Femur (tissue), 1 donor: Measurements from ENCODE around the gene ACOXL.
"Not testable (repeated sequence)": the region's sequence is repeated elsewhere in the genome, so short reads cannot be mapped to it uniquely, and the experiment has no call there.

Experiments
- DNase-seq: peaks from one replicate; pipeline ENCODE4 v3.0.0-alpha.2; 2017

The ACOXL gene

GRCh38 chr2:110832740-110833139 lies 100.4 kb downstream of the ACOXL start:
- DNase-seq = no peak

GRCh38 chr2:110834134-110834827 lies 101.9 kb downstream of the ACOXL start:
- no peak for DNase-seq

- no peak for DNase-seq
These were observed 104.3 kb downstream of the ACOXL start for GRCh38 chr2:110836671-110837070.

GRCh38 chr2:110837446-110838409 lies 105.4 kb downstream of the ACOXL start:
- peak; percentile 46 for DNase-seq

- no peak for DNase-seq
These were observed 106.4 kb downstream of the ACOXL start for GRCh38 chr2:110838657-110839384.

DNA sequence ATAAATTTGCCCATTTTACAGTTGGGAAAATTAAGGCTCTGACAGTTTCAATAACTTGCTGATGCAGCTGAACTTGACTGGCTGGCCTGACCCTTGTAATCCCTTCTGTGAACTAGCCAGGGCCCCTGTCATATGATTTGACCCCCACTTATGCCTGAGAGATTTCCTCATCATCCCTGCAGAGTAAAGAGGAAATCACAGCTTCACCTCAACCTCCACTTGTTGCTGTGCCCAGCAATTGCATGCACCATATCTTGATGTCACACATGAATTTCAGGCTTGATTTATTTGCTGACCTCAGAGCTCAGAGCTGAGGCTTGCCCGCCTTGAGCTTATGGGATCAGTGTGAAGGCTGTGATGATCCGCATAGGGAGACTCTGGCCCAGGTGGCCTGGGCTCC lies 108.1 kb downstream of the ACOXL start:
- no peak for DNase-seq

DNA sequence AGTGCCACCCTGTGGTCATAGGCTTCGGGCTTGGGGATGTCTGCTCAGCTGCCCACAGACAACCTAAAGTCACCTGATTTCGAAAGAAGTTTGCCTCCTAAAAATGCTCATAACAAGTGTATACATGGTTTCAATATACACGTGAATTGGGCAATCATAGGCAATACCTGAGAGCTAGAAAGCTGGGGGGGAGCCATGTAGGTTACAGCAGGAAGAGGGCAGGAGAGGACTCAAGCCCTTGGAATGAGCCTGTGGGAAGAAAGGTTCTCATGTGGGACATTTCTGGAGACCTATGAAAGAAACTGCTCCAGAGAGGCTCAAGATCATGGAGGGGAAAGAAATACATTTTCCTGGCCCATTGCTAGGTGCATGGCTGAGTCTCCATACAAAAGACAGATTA lies 109.7 kb downstream of the ACOXL start:
- no peak for DNase-seq

DNA sequence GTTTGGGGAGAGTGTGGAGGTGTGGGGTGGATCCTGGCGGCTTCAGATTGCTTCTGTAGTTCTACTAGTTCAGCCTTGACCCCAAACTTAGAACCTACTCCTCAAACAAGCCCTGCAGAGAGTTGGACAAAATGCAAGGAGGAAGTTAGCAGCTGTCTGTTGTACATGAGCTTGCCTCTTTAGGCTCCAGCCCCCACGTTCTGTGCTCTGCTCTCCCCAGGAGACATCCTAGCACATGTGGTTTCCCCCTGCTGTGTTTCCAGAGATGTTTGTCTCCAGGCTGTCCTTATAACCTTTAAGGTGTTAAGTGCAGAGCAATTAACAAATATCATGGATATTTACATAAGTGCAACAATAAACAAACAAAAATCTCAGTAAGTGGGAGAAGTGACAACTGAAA lies 111.1 kb downstream of the ACOXL start:
- no peak for DNase-seq

GRCh38 chr2:110843959-110844510 lies 111.7 kb downstream of the ACOXL start:
- DNase-seq = no peak

DNA sequence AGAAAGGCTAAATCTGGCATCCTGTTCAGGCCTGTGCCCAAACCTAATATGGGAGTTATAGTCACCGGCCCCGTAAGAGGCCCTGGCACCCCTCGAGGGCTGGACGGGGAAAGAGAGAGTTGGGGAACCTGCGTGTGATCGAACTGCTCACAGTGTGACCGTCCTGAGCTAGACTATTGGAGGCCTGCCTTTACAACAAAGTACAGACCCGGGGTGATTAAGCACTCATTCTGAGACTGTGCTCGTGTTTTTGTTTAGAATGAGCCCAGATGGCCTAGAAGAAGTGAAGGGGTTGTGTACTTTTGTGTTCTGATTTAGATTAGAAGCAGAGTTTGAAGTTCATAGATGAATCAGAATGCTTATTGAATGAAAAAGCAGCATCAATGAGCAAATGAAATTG lies 115.3 kb downstream of the ACOXL start:
- DNase-seq = no peak

- DNase-seq = no peak
These were observed 115.7 kb downstream of the ACOXL start for GRCh38 chr2:110848071-110848470.

GRCh38 chr2:110848519-110849030 lies 116.2 kb downstream of the ACOXL start:
- no peak for DNase-seq

- no peak for DNase-seq
These were observed 119.2 kb downstream of the ACOXL start for GRCh38 chr2:110851531-110851930.

DNA sequence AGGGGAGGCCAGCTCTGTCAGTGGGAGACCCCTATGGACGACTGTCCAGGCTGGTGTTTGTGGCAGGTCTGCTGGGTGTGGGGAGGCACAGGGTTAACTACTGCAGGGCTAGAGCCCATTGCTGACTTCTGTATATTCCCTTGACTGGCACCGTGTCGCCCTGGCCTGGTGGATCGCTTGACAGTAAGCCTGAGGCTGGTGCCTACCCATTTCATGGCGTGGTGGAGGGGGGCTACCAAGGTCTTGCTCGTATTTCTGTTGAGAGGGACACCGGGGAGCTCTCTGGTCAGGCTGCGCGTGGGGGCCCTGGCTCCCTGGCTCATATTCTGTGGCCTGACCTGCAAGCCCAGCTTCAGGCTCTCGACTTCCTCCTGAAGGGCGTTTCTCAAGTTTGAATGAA lies 119.7 kb downstream of the ACOXL start:
- peak; percentile 5 for DNase-seq

DNA sequence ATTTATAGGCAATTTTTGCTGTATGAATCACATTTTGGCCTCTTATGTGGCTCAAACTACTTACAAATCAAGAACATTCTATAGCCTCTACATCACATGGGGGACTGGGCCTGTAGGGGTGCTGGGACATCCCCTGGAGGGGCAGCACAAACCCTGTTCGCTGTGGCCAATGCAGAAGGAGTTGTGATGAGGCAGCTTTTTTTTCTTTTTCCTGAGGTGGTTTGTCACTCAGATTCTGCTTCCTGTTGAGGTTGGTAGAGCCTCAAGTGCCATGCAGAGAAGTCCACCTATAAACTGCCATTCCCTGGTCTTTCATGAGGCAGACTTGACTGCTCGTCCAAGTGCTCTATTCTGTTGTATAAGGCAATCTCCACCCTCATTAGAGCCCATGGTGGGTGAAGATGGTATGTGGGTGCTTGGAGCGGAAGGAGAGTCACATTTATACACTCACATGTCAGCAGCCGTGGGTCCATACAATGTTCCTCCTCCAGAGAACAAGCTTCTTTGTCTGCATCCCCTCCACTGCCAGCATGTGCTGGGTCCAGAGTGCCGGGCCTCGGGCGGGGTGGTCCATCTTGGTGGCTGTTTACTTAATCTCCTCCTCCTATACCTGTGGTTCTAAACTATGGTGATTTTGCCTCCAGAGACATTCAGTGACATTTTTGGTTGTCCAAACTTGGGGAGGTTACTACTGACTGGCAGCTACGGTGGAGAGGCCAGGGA lies 120.3 kb downstream of the ACOXL start:
- peak; percentile 16 for DNase-seq

GRCh38 chr2:110853516-110853915 lies 121.1 kb downstream of the ACOXL start:
- DNase-seq = peak; percentile 24

- peak; percentile 1 for DNase-seq
These were observed 121.6 kb downstream of the ACOXL start for GRCh38 chr2:110853948-110854347.

- DNase-seq = no peak
These were observed 122.1 kb downstream of the ACOXL start for GRCh38 chr2:110854355-110855081.

- not testable (repeated sequence) for DNase-seq
These were observed 123.5 kb downstream of the ACOXL start for GRCh38 chr2:110855841-110856240.

GRCh38 chr2:110858135-110858725 lies 125.9 kb downstream of the ACOXL start:
- DNase-seq = no peak
